ENCODE data around the gene B3GALT6. TPM values are rescaled to one million over a fixed set of nuclear protein-coding genes. Genes with fewer than 3 reads are reported as not detected.

B3GALT6 gene
- total and polyA plus RNA-seq, 7 experiments from 2014 or later, result 7.2 to 29.0 (median 12.7) TPM

GRCh38 chr1:1236176-1236763, 4.2 kb downstream of the B3GALT6 start:
- no peak overlapping the region for H3K27ac ChIP-seq (ENCODE audit: low read depth, low read length)
- H3K27me3 Mint-ChIP-seq, result no peaks in the 10 kb centered on the region
- ChIA-PET CTCF (no interaction called here), POLR2A (no interaction called here)
- H3K4me1 Mint-ChIP-seq, result peaks cover 0 to 17% (median 15%) of the 10 kb centered on the region in 7 donors
- peaks cover 0 to 13% (median 0%) of the 10 kb centered on the region in 3 experiments for H3K36me3 ChIP-seq (ENCODE audit: control insufficient read depth in 2 of 3, insufficient read depth in 3 of 3, low read length in 3 of 3)
- DNase-seq (no peak), ATAC-seq (no peak)
- H3K9me3 Mint-ChIP-seq, result peaks cover 0 to 1% (median 0%) of the 10 kb centered on the region in 11 donors
- H3K27me3 ChIP-seq (ENCODE audit: control insufficient read depth in 2 of 2, insufficient read depth in 2 of 2, low read length in 2 of 2), result no peaks in the 10 kb centered on the region
- H3K36me3 Mint-ChIP-seq, result peaks cover 0 to 7% (median 5%) of the 10 kb centered on the region in 5 donors
- intact Hi-C loops (cut with micrococcal nuclease), result no loop called here
- H3K4me3 Mint-ChIP-seq, result no peak overlapping the region
- H3K27ac Mint-ChIP-seq, result no peak overlapping the region
- H3K4me3 ChIP-seq (ENCODE audit: low read length), result no peak overlapping the region
- peaks cover 0 to 12% of the 10 kb centered on the region in 2 donors for H3K4me1 ChIP-seq (ENCODE audit: control insufficient read depth in 2 of 2, insufficient read depth in 2 of 2, low read length in 2 of 2)
- H3K9me3 ChIP-seq (ENCODE audit: control insufficient read depth in 2 of 3, low read length in 3 of 3), result no peaks in the 10 kb centered on the region

DNA sequence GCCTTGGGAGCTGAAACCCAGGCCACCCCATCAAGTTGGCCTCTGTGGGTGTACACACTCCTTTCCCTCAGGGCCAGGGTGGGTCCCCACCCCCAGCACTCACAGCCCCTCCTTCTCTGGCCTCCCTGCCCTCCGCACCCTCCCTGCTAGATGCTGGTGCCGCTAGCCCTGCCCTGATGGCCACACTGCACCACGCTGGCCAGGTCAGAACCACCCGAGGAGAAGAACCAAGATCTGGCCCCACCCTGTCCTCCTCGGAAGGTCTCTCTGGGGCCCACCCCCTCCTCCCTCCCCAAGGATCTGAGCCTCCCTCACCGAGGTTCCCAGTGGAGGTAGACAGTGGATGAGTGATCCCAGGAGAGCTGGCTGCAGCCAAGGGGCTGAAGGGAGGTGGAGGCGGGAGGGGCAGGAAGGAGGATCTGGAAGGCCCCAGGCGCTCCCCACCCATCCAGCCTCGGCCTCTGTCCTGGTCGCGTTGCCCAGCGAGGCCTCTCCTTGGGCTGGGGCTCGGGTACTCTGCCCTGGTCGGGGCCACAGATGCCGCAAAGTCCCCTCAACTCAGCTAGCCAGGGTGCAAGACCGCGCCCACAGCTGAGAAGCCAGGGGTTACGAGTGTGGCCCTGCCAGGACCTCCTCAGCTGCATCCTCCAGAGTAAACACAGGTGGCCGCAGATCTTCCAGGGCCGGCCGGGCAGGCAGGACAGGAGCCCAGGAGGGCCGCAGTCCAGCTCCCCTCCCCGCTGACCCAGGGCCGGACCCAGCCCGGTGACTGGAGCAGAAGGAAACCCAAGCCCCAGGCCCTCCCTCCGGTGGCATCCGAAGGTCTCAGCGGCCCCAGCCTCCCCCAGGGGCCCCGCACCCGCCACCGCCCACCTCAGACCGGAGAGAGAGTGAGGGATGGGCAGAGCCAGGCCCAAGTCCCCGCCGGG, 5.2 kb downstream of the B3GALT6 start:
- H3K27ac Mint-ChIP-seq, result peak overlapping the region in 1 of 9 donors; percentile 31
- peak overlapping the region in 1 of 10 donors; percentile 45 for H3K4me3 Mint-ChIP-seq
- Histone ChIP-seq H3K27ac (ENCODE audit: low read depth, low read length) (no peak overlapping the region), H3K4me3 (ENCODE audit: low read length) (no peak overlapping the region), H3K27me3 (ENCODE audit: control insufficient read depth in 2 of 2, insufficient read depth in 2 of 2, low read length in 2 of 2) (no peaks in the 10 kb centered on the region), H3K9me3 (ENCODE audit: control insufficient read depth in 2 of 3, low read length in 3 of 3) (no peaks in the 10 kb centered on the region), H3K4me1 (ENCODE audit: control insufficient read depth in 2 of 2, insufficient read depth in 2 of 2, low read length in 2 of 2) (peaks cover 0 to 12% of the 10 kb centered on the region in 2 donors), H3K36me3 (ENCODE audit: control insufficient read depth in 2 of 3, insufficient read depth in 3 of 3, low read length in 3 of 3) (peaks cover 0 to 13% (median 0%) of the 10 kb centered on the region in 3 experiments)
- DNase-seq (no peak), ATAC-seq (no peak)
- POLR2A ChIA-PET, result interaction anchor here (0.5 kb wide), 1 partner anchor 169 kb away, joined by 3 read pairs; no protein-coding TSS in a partner anchor
- intact Hi-C loops (cut with micrococcal nuclease), result no loop called here
- peaks cover 0 to 7% (median 5%) of the 10 kb centered on the region in 5 donors for H3K36me3 Mint-ChIP-seq
- no peaks in the 10 kb centered on the region for H3K27me3 Mint-ChIP-seq
- CTCF ChIA-PET, result no interaction called here
- H3K9me3 Mint-ChIP-seq, result peaks cover 0 to 1% (median 0%) of the 10 kb centered on the region in 11 donors
- peaks cover 0 to 17% (median 15%) of the 10 kb centered on the region in 7 donors for H3K4me1 Mint-ChIP-seq

GRCh38 chr1:1237874-1238701, 6.1 kb downstream of the B3GALT6 start:
- Histone ChIP-seq H3K27ac (ENCODE audit: low read depth, low read length) (no peak overlapping the region), H3K4me1 (ENCODE audit: control insufficient read depth in 2 of 2, insufficient read depth in 2 of 2, low read length in 2 of 2) (peaks cover 0 to 8% of the 10 kb centered on the region in 2 donors), H3K9me3 (ENCODE audit: control insufficient read depth in 2 of 3, low read length in 3 of 3) (no peaks in the 10 kb centered on the region), H3K4me3 (ENCODE audit: low read length) (no peak overlapping the region), H3K36me3 (ENCODE audit: control insufficient read depth in 2 of 3, insufficient read depth in 3 of 3, low read length in 3 of 3) (peaks cover 0 to 13% (median 0%) of the 10 kb centered on the region in 3 experiments), H3K27me3 (ENCODE audit: control insufficient read depth in 2 of 2, insufficient read depth in 2 of 2, low read length in 2 of 2) (no peaks in the 10 kb centered on the region)
- H3K9me3 Mint-ChIP-seq, result peaks cover 0 to 1% (median 0%) of the 10 kb centered on the region in 11 donors
- peaks cover 0 to 7% (median 5%) of the 10 kb centered on the region in 5 donors for H3K36me3 Mint-ChIP-seq
- H3K4me1 Mint-ChIP-seq, result peaks cover 0 to 17% (median 15%) of the 10 kb centered on the region in 7 donors
- ChIA-PET CTCF (no interaction called here), POLR2A (no interaction called here)
- no peak overlapping the region for H3K4me3 Mint-ChIP-seq
- no peak for DNase-seq
- H3K27me3 Mint-ChIP-seq, result no peaks in the 10 kb centered on the region
- intact Hi-C loops (cut with micrococcal nuclease), result no loop called here
- H3K27ac Mint-ChIP-seq, result no peak overlapping the region
- peak; percentile 11 for ATAC-seq

GRCh38 chr1:1238702-1239178, 6.7 kb downstream of the B3GALT6 start:
- ChIA-PET CTCF (no interaction called here), POLR2A (no interaction called here)
- H3K27ac Mint-ChIP-seq, result no peak overlapping the region

DNA sequence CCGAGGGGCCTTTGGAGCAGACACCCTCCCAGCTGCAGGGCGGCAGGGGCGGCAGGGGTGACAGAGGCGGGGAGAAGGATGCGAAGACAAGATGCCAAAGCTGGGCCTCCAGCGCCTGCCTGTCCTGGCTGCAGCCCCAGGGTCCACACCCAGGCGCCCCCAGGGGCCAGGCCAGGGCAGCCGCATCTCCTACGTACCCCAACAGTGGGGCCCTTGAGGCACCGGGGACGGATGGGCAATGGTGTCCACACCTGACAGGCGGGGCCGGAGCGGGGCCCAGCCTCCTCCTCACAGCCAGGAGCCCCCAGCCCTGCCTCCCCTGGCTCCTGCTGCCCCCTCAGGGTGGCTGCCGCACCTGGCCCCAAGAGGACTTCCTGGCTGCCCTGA, 7.2 kb downstream of the B3GALT6 start:
- Histone ChIP-seq H3K4me1 (ENCODE audit: control insufficient read depth in 2 of 2, insufficient read depth in 2 of 2, low read length in 2 of 2) (no peaks in the 10 kb centered on the region), H3K4me3 (ENCODE audit: low read length) (no peak overlapping the region), H3K9me3 (ENCODE audit: control insufficient read depth in 2 of 3, low read length in 3 of 3) (no peaks in the 10 kb centered on the region), H3K27me3 (ENCODE audit: control insufficient read depth in 2 of 2, insufficient read depth in 2 of 2, low read length in 2 of 2) (no peaks in the 10 kb centered on the region), H3K27ac (ENCODE audit: low read depth, low read length) (no peak overlapping the region), H3K36me3 (ENCODE audit: control insufficient read depth in 2 of 3, insufficient read depth in 3 of 3, low read length in 3 of 3) (peaks cover 0 to 12% (median 0%) of the 10 kb centered on the region in 3 experiments)
- ATAC-seq (no peak), DNase-seq (no peak)
- Mint-ChIP-seq H3K4me3 (no peak overlapping the region), H3K4me1 (peaks cover 0 to 7% (median 5%) of the 10 kb centered on the region in 7 donors), H3K27me3 (no peaks in the 10 kb centered on the region), H3K36me3 (peaks cover 0 to 3% (median 0%) of the 10 kb centered on the region in 5 donors), H3K27ac (no peak overlapping the region), H3K9me3 (no peaks in the 10 kb centered on the region)
- ChIA-PET POLR2A (no interaction called here), CTCF (no interaction called here)
- intact Hi-C loops (cut with micrococcal nuclease), result no loop called here

More at GRCh38 chr1:1238702-1239178, 6.7 kb downstream of the B3GALT6 start:
- H3K9me3 ChIP-seq (ENCODE audit: control insufficient read depth in 2 of 3, low read length in 3 of 3), result no peaks in the 10 kb centered on the region
- DNase-seq, result no peak
- no peak for ATAC-seq
- peaks cover 0 to 13% (median 0%) of the 10 kb centered on the region in 3 experiments for H3K36me3 ChIP-seq (ENCODE audit: control insufficient read depth in 2 of 3, insufficient read depth in 3 of 3, low read length in 3 of 3)
- no peak overlapping the region for H3K4me3 ChIP-seq (ENCODE audit: low read length)
- H3K27me3 Mint-ChIP-seq, result no peaks in the 10 kb centered on the region
- H3K27me3 ChIP-seq (ENCODE audit: control insufficient read depth in 2 of 2, insufficient read depth in 2 of 2, low read length in 2 of 2), result no peaks in the 10 kb centered on the region
- H3K4me3 Mint-ChIP-seq, result no peak overlapping the region
- H3K36me3 Mint-ChIP-seq, result peaks cover 0 to 3% (median 1%) of the 10 kb centered on the region in 5 donors
- intact Hi-C loops (cut with micrococcal nuclease), result no loop called here
- H3K27ac ChIP-seq (ENCODE audit: low read depth, low read length), result no peak overlapping the region
- H3K9me3 Mint-ChIP-seq, result no peaks in the 10 kb centered on the region
- H3K4me1 Mint-ChIP-seq, result peaks cover 0 to 11% (median 9%) of the 10 kb centered on the region in 7 donors
- peaks cover 0 to 2% of the 10 kb centered on the region in 2 donors for H3K4me1 ChIP-seq (ENCODE audit: control insufficient read depth in 2 of 2, insufficient read depth in 2 of 2, low read length in 2 of 2)

DNA sequence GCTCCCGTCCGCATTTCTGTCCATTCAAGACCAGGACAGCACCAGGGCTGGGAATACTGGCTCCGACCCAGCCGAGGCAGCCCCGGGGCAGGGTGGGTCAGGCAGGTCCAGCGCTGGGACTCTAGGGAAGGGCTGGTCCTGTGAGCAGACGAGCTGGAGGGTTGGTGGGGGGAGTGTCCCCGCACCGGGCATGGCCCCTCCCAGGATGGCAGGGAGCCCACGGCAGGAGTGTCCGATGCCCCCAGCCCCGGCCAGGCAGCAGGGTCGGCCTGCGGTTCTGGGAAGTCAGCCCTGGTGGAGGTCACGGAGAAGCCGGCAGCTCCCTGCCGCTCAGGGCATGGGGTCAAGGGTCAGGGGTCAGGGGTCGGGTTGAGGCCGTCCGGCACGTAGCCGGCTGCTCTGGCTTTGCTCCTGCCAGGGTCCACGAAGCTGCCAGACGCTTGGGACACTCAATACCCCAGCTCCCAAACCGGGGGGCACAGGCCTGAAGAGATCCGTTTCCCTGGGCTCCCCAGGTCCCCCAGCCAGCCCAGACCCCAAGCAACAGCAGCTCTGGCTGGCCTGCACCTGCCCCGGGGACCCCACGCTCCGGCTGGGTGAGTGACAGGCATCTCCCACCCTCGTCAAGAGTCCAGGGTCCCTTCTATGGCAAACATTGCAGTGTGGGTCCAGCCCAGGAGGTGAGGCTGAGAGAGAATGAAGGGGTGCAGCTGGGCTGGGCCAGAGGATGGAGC, 7.7 kb downstream of the B3GALT6 start:
- H3K4me1 Mint-ChIP-seq, result peaks cover 0 to 2% (median under 1%) of the 10 kb centered on the region in 7 donors
- H3K27me3 Mint-ChIP-seq, result no peaks in the 10 kb centered on the region
- DNase-seq, result no peak
- intact Hi-C loops (cut with micrococcal nuclease), result no loop called here
- Histone ChIP-seq H3K4me1 (ENCODE audit: control insufficient read depth in 2 of 2, insufficient read depth in 2 of 2, low read length in 2 of 2) (no peaks in the 10 kb centered on the region), H3K4me3 (ENCODE audit: low read length) (no peak overlapping the region), H3K36me3 (ENCODE audit: control insufficient read depth in 2 of 3, insufficient read depth in 3 of 3, low read length in 3 of 3) (peaks cover 0 to 6% (median 0%) of the 10 kb centered on the region in 3 experiments), H3K9me3 (ENCODE audit: control insufficient read depth in 2 of 3, low read length in 3 of 3) (no peaks in the 10 kb centered on the region), H3K27me3 (ENCODE audit: control insufficient read depth in 2 of 2, insufficient read depth in 2 of 2, low read length in 2 of 2) (no peaks in the 10 kb centered on the region), H3K27ac (ENCODE audit: low read depth, low read length) (no peak overlapping the region)
- ChIA-PET POLR2A (no interaction called here), CTCF (no interaction called here)
- peaks cover 0 to under 1% (median 0%) of the 10 kb centered on the region in 5 donors for H3K36me3 Mint-ChIP-seq
- H3K4me3 Mint-ChIP-seq, result no peak overlapping the region
- ATAC-seq, result no peak
- no peaks in the 10 kb centered on the region for H3K9me3 Mint-ChIP-seq
- no peak overlapping the region for H3K27ac Mint-ChIP-seq
